GM21515 (cell line): ENCODE results near the gene MCL1.
"Not testable (repeated sequence)": the region's sequence is repeated elsewhere in the genome, so short reads cannot be mapped to it uniquely, and the experiment has no call there.

Experiments
- ATAC-seq: cut with Tn5 transposase; IDR thresholded peaks from one replicate; pipeline ENCODE4 v1.9.1; 2021; ENCODE audit not compliant: unreplicated experiment

Gene MCL1

DNA sequence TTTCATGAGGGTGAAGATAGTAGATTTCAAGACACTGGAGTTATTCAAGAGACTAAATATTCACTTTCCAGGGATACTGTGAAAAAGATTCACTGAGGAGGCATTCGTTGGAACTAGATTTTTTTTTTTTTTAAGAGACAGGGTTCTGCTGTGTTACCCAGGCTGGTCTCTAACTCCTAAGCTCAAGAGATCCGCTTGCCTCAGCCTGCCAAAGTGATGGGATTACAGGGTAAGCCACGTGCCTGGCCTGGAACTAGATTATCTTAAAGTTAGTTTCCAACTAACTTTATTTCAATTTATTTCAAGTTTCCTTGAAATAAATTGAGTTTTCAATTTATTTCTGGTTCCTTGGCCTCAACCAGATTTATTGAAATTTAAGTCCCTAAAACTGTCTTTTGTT, 24.3 kb upstream of the MCL1 start:
- no peak for ATAC-seq

DNA sequence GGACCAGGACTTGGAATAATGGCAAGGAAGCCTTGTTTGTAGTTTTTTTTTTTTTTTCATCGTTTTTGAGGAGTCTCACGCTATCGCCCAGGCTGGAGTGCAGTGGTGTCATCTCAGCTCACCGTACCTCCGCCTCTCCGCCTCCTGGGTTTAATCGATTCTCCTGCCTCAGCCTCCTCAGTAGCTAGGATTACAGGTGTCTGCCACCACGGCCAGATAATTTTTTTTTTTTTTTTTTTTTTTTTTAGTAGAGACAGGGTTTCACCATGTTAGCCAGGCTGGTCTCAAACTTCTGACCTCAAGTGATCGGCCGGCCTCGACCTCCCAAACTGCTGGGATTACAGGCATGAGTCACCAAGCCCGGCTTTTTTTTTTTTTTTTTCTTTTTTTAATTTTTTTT, 23.0 kb upstream of the MCL1 start:
- not testable (repeated sequence) for ATAC-seq

DNA sequence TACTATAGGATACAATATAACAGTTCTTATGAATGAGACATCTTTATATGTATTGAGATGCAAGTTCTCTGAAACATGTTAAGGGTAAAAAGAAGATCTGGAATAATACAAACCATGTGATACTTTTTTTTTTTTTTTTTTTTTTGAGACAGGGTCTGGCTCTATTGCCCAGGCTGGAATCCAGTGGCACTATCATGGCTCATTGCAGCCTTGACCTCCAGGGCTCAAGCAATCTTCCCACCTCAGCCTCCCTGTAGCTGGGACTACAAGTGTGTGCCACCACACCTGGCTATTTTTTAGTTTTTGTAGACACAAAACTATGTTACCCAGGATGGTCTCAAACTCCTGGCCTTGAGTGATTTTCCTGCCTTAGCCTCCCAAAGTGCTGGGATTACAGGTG, 22.1 kb upstream of the MCL1 start:
- ATAC-seq: no peak

DNA sequence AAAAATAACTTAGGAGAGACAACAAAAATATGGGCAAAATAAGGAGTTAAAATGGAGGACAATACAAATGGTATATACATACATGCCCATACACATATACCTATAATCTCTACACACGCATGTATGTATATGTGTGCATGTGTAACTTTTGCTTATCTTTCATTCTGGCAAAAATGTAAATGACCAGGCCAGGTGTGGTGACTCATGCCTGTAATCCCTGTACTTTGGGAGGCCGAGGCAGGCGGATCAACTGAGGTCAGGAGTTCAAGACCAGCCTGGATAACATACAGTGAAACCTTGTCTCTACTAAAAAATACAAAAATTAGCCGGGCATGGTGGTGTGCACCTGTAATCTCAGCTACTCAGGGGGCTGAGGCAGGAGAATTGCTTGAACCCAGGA, 18.9 kb upstream of the MCL1 start:
- not testable (repeated sequence) for ATAC-seq

DNA sequence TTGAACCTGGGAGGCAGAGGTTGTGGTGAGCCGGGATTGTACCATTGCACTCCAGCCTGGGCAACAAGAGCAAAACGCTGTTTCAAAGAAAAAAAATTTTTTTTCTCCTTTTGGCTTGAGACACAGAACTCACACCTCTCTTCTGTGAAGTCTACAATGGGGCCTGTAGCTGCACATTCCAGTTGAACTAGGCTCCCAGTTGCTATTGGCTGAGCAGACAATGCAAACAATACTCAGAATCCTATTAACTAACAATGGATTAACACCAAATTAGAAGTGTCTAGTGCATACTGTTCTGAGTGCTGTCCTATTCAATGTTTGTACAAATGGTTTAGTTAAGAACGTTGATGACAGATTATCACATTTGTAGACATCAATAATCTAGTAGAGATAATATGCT, 17.6 kb upstream of the MCL1 start:
- no peak for ATAC-seq

DNA sequence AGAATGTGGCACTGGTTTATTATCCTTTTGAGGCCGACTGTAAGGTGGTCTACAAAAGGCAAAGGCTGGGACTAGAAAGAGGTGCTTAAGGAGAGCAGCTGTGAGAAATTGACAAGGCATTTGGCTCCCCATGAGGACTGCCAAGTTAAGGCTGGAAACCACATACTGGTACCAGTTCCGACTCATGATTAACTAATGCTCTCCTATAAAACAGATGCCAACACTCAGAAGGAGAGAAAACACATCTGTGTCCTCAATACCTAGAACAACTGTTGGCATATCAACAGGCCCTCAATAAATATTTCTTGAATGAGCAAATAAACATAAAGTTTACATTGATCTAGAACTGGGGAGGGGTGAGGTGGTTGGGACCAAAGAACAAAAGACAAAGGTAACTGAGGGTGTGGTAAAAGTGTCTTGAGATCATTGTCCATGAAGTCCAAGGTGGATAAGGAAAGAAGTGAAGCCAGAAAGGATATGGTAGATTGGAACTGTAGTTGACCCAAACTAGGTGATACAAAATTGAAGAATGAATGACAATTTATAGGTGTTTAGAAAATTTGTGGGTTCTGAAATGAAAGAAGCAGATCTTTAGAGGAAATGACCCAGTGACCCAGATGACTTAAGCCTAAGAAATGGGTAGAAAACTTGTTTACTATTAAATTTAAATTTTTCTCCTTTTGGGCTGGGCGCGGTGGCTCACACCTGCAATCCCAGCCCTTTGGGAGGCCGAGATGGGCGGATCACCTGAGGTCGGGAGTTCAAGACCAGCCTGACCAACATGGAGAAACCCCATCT, 16.9 kb upstream of the MCL1 start:
- ATAC-seq: no peak

DNA sequence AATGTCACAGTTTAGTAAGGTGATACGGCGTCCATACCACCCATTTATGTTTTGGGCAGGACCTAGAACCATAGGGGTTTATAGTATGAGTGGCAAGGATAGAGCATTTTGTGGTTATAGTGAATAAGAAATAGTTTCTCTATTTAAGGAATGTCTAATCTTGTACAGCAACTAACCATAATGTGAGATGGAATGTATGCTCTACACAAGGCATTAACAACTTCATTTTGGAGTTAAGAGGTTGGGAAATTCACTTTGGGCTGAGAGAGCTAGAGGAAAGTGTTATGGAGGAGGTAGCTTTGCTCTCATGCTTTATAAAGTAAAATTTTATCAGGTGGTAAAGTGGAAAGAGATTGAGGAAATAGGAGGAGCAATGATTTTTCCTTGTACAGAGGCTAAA, 3.0 kb upstream of the MCL1 start:
- no peak for ATAC-seq

DNA sequence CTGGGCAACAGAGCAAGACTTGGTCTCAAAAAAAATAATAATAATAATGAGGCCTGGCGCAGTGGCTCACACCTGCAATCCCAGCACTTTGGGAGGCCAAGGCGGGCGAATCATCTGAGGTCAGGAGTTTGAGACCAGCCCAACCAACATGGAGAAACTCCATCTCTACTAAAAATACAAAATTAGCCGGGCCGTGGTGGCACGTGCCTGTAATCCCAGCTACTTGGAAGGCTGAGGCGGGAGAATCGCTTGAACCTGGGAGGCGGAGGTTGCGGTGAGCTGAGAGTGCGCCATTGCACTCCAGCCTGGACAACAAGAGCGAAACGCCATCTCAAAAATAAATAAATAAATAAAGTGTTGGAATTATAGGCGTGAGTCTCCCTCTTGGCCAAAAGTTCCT, 2.6 kb upstream of the MCL1 start:
- not testable (repeated sequence) for ATAC-seq

DNA sequence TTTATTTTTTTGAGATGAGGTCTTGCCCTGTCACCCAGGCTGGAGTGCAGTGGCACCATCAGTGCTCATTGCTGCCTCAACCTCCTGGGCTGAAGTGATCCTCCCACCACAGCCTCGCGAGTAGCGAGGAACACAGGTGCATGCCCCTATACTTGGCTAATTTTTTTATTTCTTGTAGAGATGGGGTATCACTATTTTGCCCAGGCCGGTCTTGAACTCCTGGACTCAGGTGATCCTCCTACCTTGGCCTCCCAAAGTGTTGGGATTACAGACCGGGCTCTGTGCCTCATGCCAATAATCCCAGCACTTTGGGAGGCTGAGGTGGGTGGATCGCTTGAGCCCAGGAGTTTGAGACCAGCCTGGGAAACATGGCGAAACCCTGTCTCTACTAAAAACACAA, 2.0 kb upstream of the MCL1 start:
- not testable (repeated sequence) for ATAC-seq

DNA sequence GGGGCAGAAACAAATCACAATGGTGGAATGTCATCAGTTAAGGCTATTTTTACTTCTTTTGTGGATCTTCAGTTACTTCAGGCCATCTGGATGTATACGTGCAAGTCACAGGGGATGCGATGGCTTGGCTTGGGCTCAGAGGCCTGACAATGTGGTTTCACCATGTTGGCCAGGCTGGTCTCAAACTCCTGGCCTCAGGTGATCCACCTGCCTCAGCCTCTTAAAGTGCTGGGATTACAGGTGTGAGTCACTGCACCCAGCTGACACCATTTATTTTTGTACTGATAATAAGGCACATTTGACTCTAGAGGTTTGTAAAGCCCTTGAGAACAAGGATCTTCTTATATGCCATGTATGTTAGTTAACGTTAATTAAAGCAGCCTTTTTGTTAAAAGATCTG, 1.6 kb upstream of the MCL1 start:
- not testable (repeated sequence) for ATAC-seq

DNA sequence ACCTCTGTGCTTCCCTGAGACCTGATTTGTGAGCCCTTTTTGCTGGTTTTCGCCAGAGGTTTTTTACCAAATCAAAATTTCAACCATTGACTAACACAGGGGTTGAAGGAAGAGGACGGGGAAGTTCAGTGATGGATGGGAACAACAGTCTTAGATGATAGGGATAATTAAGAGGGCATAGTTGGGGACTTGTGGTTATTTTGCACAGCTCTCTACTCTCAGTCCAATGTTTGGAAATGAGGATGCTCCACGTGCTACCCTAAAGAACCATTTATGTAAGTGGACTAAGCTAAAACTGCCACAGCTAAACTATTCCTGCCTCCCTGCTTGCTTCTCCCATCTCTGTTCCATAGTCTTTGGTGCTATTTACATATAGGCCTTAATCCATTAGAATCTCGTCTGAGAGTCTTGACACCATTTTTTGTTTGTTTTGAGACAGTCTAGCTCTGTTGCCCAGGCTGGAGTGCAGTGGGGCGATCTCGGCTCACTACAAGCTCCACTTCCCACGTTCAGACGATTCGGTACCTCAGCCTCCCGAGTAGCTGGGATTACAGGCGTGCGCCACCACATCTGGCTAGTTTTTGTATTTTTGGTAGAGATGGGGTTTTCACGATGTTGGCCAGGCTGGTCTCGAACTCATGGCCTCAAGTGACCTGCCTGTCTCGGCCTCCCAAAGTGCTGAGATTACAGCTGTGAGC, 684 bp upstream of the MCL1 start:
- ATAC-seq: no peak

DNA sequence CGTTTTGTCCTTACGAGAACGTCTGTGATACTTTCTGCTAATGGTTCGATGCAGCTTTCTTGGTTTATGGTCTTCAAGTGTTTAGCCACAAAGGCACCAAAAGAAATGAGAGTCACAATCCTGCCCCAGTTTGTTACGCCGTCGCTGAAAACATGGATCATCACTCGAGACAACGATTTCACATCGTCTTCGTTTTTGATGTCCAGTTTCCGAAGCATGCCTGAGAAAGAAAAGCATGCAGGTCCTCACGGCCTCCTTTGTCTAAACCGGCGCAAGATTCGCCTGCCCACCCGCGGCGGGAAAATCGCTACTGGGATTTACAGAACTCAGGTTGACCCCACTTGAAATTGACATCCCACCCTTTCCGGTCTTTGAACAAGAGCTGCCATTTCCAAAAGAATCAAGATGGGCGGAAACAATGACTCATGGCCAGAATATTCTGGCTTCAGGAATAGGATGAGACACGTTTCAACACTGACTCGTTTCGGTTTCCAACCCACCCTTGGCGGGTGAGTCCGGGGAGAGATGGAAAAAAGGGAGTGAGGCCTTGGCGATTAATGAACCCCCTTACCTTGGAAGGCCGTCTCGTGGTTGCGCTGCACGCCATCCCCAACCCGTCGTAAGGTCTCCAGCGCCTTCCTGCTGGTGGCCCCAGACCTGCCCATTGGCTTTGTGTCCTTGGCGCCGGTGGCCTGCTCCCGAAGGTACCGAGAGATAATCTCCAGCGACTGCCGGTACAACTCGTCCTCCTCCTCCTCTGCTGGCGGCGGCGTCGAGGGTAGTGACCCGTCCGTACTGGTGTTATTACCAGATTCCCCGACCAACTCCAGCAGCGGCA, 919 bp downstream of the MCL1 start:
- no peak for ATAC-seq

DNA sequence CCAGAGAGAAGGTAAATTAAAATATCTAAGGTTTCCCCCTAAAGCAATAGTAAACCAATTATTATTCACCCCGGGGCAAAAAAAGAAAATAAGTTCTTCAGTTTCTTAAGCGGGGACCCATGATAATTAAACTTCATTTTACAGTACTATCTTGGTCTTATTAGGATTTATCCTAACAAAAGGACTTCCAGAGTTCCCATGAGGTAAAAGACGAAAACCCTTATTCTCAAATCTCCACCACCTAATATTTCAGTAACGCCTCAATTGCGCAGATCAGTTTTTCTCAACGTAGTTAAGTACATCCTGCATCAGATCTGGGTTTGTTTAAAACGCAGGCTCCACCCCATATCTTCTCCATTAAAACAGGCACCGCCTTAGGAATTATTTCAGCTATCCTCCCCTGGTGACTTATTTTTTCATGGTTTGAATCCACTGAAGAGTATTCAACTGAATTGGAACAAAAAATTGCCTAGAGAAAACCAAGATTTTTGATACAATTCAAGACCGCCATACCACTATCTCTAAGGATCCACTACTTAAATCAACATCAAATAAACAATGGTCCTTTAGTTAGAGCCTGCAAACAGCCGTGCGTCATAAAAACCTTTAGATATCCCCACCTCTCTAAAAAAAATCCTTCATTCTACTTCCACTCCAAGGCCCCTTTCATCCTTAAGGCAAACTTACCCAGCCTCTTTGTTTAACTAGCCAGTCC, 1.7 kb downstream of the MCL1 start:
- ATAC-seq: no peak

DNA sequence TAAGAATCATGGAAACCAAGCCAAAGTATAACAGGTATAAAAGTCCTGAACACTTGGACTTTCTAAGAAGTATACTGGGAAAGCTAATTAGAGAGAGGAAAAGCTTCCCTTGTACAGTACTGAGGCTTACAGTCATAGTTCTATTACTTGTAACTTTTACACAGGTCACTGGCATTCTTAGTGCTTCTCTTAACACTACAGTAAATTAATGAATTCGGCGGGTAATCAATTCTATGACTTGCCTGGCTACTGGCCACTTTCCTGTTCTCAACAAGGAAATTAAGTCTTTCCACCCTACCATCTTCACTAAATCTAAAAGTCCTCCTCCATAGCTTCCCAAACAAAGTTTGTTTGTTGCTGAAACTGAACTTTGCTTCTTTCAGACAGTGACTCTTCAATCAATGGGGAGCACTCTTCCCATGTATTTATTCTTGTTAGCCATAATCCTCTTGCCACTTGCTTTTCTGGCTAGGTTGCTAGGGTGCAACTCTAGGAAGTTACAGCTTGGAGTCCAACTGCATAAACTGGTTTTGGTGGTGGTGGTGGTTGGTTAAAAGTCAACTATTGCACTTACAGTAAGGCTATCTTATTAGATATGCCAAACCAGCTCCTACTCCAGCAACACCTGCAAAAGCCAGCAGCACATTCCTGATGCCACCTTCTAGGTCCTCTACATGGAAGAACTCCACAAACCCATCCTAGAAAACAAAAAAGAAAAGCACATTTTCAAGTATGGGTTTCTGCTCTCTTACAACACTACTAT, 2.4 kb downstream of the MCL1 start:
- no peak for ATAC-seq

DNA sequence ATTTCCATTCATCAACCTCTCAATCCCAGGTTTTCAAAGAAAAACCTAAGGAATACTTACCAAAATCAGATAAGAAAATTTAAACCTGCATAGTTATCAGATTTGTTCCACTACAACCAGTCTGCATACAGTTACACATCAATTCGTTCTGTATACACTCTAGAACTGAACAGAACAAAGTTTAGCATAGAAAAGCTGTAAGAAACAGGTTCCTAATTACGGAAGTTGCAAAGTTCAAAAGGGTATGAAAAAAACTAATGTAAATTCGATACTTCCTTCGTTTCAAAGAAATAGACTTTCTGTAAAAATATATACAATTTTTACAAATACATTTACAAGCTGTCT, 3.1 kb downstream of the MCL1 start:
- no peak for ATAC-seq

DNA sequence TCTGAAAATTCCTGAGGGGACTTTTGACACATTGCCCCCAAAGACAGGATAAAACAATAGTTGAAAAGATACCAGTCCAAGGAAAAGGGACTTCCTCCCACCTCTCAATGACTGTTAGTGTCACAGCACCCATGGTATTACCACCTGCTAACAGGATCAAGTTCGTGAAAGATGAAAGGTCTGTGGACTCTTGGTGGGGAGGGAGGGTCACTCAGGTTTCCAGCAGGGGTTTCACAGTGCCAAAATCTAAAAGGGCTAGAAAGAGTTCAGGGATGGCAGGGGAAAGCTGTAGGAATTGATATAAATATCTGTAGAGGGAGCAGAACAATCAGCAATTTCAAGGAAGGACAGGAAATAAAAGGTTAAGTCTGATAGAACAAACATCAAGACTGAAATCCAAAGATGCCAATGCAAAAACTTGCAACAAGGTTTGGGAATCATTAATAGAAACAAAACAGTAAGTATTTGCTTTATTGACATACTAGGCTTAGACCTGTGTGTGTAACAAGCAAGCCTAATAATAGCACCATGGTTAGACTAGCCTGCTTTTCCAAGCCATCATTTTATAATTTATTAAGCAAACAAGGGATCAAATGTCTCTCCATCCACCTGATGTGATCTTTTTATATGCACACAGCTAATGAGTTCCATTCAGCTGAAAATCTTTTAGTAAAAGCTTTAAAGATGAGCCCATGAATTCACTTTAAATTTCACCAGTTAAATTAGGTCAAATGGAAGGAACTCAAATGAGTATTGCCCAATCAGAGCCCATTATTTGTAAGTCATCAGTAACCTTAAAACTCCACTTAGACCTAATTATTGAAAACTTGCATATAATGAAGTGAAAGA, 3.7 kb downstream of the MCL1 start:
- no peak for ATAC-seq

DNA sequence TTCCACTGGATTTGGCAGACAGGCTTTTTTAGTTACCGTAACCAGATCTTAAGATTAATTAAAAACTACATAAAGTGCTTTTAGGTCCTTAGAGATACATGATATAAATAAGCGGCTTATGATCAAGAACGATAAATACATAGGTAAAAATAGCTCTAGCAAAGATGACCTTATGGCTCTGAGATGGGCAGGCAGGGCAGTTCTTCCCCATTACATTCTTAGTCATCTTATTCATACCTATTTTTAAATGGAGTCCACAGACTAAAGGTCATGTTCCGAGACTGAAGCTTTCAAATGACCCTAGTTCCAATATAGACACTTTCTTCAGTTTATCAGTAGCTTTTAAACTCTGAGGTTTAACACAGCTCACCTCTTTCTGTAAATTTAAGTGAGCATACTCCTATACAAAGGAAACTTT, 4.3 kb downstream of the MCL1 start:
- no peak for ATAC-seq

DNA sequence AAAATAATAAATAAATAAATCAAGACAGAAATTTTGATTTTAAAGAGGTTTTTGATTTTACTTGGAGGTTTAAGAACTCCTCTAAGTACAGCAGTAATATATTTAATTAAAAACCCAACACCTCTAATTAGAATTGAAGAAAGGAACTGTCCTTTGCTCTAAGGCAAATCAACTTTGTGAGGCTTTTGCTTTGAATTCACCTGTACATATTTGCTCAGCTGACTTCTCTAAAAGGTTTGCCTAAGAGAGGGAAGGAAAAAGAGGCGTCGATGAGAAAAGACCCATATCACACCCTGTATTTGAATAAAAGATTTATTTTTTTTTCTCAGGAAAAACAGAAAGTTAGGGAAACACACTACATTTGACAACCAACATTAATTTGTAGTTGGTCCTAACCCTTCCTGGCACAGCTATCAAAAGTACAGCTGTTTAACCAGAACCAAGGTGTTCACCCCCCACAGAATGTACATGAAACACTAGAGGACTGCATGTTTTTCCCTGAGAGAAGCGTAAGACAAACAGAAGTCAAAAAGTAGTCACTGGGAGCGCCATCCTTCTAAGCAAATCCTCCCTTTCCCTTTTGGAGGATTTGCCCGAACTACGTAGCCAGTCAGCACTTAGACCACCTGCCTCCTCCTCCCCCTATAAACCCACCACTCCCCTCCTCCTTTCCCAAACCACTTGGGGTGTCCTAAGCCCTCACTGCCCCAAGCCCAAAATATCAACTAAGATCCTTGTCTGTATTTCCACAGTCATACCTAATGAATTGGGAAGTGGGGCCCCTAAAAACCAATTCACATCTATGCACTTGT, 4.9 kb downstream of the MCL1 start:
- ATAC-seq: no peak

DNA sequence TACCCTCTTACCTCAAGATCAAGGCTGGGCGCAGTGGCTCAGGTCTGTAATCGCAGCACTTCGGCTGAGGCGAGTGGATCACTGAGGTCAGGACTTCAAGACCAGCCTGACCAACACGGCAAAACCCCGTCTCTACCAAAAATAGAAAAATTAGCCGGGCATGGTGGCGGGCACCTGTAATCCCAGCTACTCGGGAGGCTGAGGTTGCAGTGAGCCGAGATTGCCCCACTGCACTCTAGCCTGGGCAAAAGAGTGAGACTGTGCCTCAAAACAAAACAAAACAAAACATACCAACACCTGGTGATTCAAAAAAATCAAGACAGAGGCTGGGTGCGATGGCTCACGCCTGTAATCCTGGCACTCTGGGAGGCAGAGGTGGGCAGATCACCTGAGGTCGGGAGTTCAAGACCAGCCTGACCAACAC, 5.8 kb downstream of the MCL1 start:
- not testable (repeated sequence) for ATAC-seq
